MM.1S (cell line): ENCODE data around the gene ZFTA.

Experiments used
- DNase-seq: peaks from one replicate; pipeline ENCODE4 v3.0.0-alpha.2; 2015
- H2AFZ ChIP-seq: fragments of 300-600 bp; sonication (generic); 2 replicates; pipeline ENCODE4 v1.6.0; 2016; ENCODE audit warnings: antibody characterized with exemption, low read length
- H3F3A ChIP-seq: fragments of 300-600 bp; sonication (generic); 2 replicates; pipeline ENCODE4 v1.6.1; 2016; ENCODE audit warnings: mild to moderate bottlenecking, antibody characterized with exemption, low read length, moderate library complexity, mixed read lengths; ENCODE audit not compliant: insufficient read depth
- H3K27ac ChIP-seq: fragments of 300-600 bp; sonication (generic); 2 replicates; pipeline ENCODE4 v1.5.1; 2016; ENCODE audit warnings: mild to moderate bottlenecking, low read length
- H3K27me3 ChIP-seq: fragments of 300-600 bp; sonication (generic); replicated peaks from 2 replicates; pipeline ENCODE4 v1.6.0; 2016; ENCODE audit warnings: low read length; ENCODE audit not compliant: insufficient read depth
- H3K36me3 ChIP-seq: fragments of 300-600 bp; sonication (generic); replicated peaks from 2 replicates; pipeline ENCODE4 v1.6.1; 2016; ENCODE audit warnings: mild to moderate bottlenecking, low read length, mixed read lengths; ENCODE audit not compliant: insufficient read depth
- H3K4me1 ChIP-seq: fragments of 300-600 bp; sonication (generic); 2 replicates; pipeline ENCODE4 v1.6.1; 2016; ENCODE audit warnings: low read length, mixed read lengths
- H3K4me2 ChIP-seq: fragments of 300-600 bp; sonication (generic); 2 replicates; pipeline ENCODE4 v1.6.0; 2016; ENCODE audit warnings: low read depth, low read length
- H3K4me3 ChIP-seq: fragments of 300-600 bp; sonication (generic); 2 replicates; pipeline ENCODE4 v1.5.1; 2016; ENCODE audit warnings: low read length, mixed read lengths
- H3K79me2 ChIP-seq: fragments of 300-600 bp; sonication (generic); 2 replicates; pipeline ENCODE4 v1.6.1; 2016; ENCODE audit warnings: mixed run types, low read length, mixed read lengths
- H3K9ac ChIP-seq: fragments of 300-600 bp; sonication (generic); 2 replicates; pipeline ENCODE4 v1.6.1; 2016; ENCODE audit warnings: low read length, mixed read lengths
- H3K9me2 ChIP-seq: fragments of 300-600 bp; sonication (generic); replicated peaks from 2 replicates; pipeline ENCODE4 v1.6.1; 2016; ENCODE audit warnings: mild to moderate bottlenecking, low read length, mixed read lengths; ENCODE audit not compliant: insufficient read depth
- H3K9me3 ChIP-seq: fragments of 300-600 bp; sonication (generic); replicated peaks from 2 replicates; pipeline ENCODE4 v1.6.1; 2016; ENCODE audit warnings: mild to moderate bottlenecking, low read length, mixed read lengths; ENCODE audit not compliant: insufficient read depth
- H4K20me1 ChIP-seq: fragments of 300-600 bp; sonication (generic); 2 replicates; pipeline ENCODE4 v1.6.1; 2016; ENCODE audit warnings: mild to moderate bottlenecking, low read length, moderate library complexity, mixed read lengths; ENCODE audit not compliant: insufficient read depth
- CTCF ChIP-seq: fragments of 300-600 bp; sonication (generic); IDR thresholded peaks from 2 replicates; pipeline ENCODE4 v1.5.1; 2016; ENCODE audit warnings: antibody characterized with exemption, low read length, mixed read lengths
- EZH2 ChIP-seq: fragments of 300-600 bp; sonication (generic); optimal IDR thresholded peaks from 2 replicates; pipeline ENCODE3; 2017; ENCODE audit warnings: low read depth, mild to moderate bottlenecking, antibody characterized with exemption, low read length, mixed read lengths
- EZH2phosphoT487 ChIP-seq: fragments of 300-600 bp; sonication (generic); IDR thresholded peaks from 2 replicates; pipeline ENCODE4 v1.6.1; 2018; ENCODE audit warnings: antibody characterized with exemption, low read length

Gene ZFTA

GRCh38 chr11:63762654-63763495 is 5.7 kb downstream of the ZFTA start:
- H3F3A ChIP-seq: no peaks in the 10 kb centered on the region; the same call in 1 of the 2 replicates
- no peak for DNase-seq
- no peaks in the 10 kb centered on the region for H3K9me2 ChIP-seq
- no peak overlapping the region for H3K4me2 ChIP-seq
- H3K36me3 ChIP-seq: no peaks in the 10 kb centered on the region
- H3K79me2 ChIP-seq: no peaks in the 10 kb centered on the region
- H4K20me1 ChIP-seq: no peaks in the 10 kb centered on the region
- no peak overlapping the region for H3K9ac ChIP-seq
- no peak overlapping the region for H2AFZ ChIP-seq
- no peak overlapping the region for H3K27ac ChIP-seq
- no peak overlapping the region for H3K4me3 ChIP-seq
- no peaks in the 10 kb centered on the region for H3K27me3 ChIP-seq
- H3K4me1 ChIP-seq: no peaks in the 10 kb centered on the region
- no peaks in the 10 kb centered on the region for H3K9me3 ChIP-seq
- TF ChIP-seq EZH2phosphoT487: no peak
- no peak for TF ChIP-seq EZH2
- TF ChIP-seq CTCF: no peak

- Histone ChIP-seq H3K27me3 (no peaks in the 10 kb centered on the region), H3F3A (no peaks in the 10 kb centered on the region), H3K4me1 (no peaks in the 10 kb centered on the region), H3K9me2 (no peaks in the 10 kb centered on the region), H4K20me1 (no peaks in the 10 kb centered on the region), H2AFZ (no peak overlapping the region), H3K4me3 (no peak overlapping the region), H3K9ac (no peak overlapping the region), H3K27ac (no peak overlapping the region), H3K9me3 (no peaks in the 10 kb centered on the region), H3K4me2 (no peak overlapping the region), H3K79me2 (no peaks in the 10 kb centered on the region), H3K36me3 (no peaks in the 10 kb centered on the region)
- no peak for DNase-seq
- TF ChIP-seq CTCF (no peak), EZH2phosphoT487 (no peak), EZH2 (no peak)
Measured at GRCh38 chr11:63761931-63762653, 6.5 kb downstream of the ZFTA start.

- no peak overlapping the region for H3K9ac ChIP-seq
- no peaks in the 10 kb centered on the region for H3K36me3 ChIP-seq
- H3K4me3 ChIP-seq: no peak overlapping the region
- TF ChIP-seq EZH2phosphoT487 (no peak), EZH2 (no peak), CTCF (no peak)
- no peak for DNase-seq
- no peaks in the 10 kb centered on the region for H3K4me1 ChIP-seq
- H3K79me2 ChIP-seq: no peaks in the 10 kb centered on the region
- H3F3A ChIP-seq: no peaks in the 10 kb centered on the region
- H3K27ac ChIP-seq: no peak overlapping the region
- H3K9me2 ChIP-seq: no peaks in the 10 kb centered on the region
- H2AFZ ChIP-seq: no peak overlapping the region
- H3K4me2 ChIP-seq: no peak overlapping the region
- no peaks in the 10 kb centered on the region for H4K20me1 ChIP-seq
- no peaks in the 10 kb centered on the region for H3K9me3 ChIP-seq
- H3K27me3 ChIP-seq: no peaks in the 10 kb centered on the region
Measured at GRCh38 chr11:63761188-63761587, 7.4 kb downstream of the ZFTA start.
